Breast epithelium (tissue), 4 donors: ENCODE data around the gene NEBL. TPM values are rescaled to one million over a fixed set of nuclear protein-coding genes. Genes with fewer than 3 reads are reported as not detected.

Experiments used
- DNase-seq, 2 donors: peaks; one replicate each; pipeline ENCODE4 v3.0.0-alpha.2; 2019; ENCODE audit warnings: low spot score in 2 of 2
- H3K27ac ChIP-seq, 2 donors: fragments of 200-600 bp; sonication (generic) in 1 of 2; one replicate each; pipeline ENCODE4 v1.5.1; 2016 to 2019; ENCODE audit warnings: mild to moderate bottlenecking in 1 of 2
- H3K27me3 ChIP-seq, 2 donors: fragments of 200-600 bp; sonication (generic) in 1 of 2; one replicate each; pipeline versions ENCODE4 v1.5.1 to v1.6.0; 2017 to 2019; ENCODE audit warnings: control low read depth in 1 of 2, mild to moderate bottlenecking in 1 of 2
- H3K36me3 ChIP-seq: fragments of 200-600 bp; one replicate; pipeline ENCODE4 v1.5.1; 2019
- H3K4me1 ChIP-seq, 2 donors: fragments of 200-600 bp; sonication (generic); one replicate each; pipeline ENCODE4 v1.5.1; 2016 to 2019; ENCODE audit warnings: control low read depth in 1 of 2
- H3K4me3 ChIP-seq, 3 donors: fragments of 200-600 bp; sonication (generic); 1 replicate in 2 of 3; 2 replicates in 1 of 3; pipeline ENCODE4 v1.5.1; 2016 to 2019; ENCODE audit warnings: mild to moderate bottlenecking in 3 of 3, moderate library complexity in 2 of 3
- H3K9me3 ChIP-seq, 2 donors: fragments of 200-600 bp; sonication (generic) in 1 of 2; one replicate each; pipeline ENCODE4 v1.5.1; 2016 to 2019; ENCODE audit warnings: control low read depth in 1 of 2
- POLR2A ChIP-seq: fragments of 450-650 bp; IDR thresholded peaks from one replicate; pipeline ENCODE4 v1.6.1; 2016; ENCODE audit warnings: antibody characterized with exemption, mild to moderate bottlenecking, moderate library complexity
- POLR2AphosphoS5 ChIP-seq, 3 donors: sonication (generic); formaldehyde crosslinking; IDR thresholded peaks; one replicate each; pipeline ENCODE4 v1.6.1; 2017; ENCODE audit warnings: antibody characterized with exemption in 3 of 3
- intact Hi-C: fragments of 100-400 bp; cut with DNase I; formaldehyde crosslinking; loops from one replicate; pipeline ENCODE4 v1.15.1; 2023; ENCODE audit warnings: low total_unique reads
- total RNA-seq, 3 donors: library from RNA; depleted of rRNA; stranded (reverse); fragments of >200 nt; gene quantifications; one replicate each; pipeline ENCODE4 v1.1.0, GENCODE V29; 2016
- TF ChIP-seq, protein P1 (sequence below), 3 donors: fragments of 450-650 bp; IDR thresholded peaks; one replicate each; pipeline ENCODE4 v1.5.1; 2016 to 2017; ENCODE audit warnings: antibody characterized with exemption in 3 of 3, mild to moderate bottlenecking in 3 of 3, moderate library complexity in 3 of 3

Gene NEBL
- total RNA-seq, 3 donors from 2014 or later: 3.8 to 313 (median 85.2) TPM

DNA sequence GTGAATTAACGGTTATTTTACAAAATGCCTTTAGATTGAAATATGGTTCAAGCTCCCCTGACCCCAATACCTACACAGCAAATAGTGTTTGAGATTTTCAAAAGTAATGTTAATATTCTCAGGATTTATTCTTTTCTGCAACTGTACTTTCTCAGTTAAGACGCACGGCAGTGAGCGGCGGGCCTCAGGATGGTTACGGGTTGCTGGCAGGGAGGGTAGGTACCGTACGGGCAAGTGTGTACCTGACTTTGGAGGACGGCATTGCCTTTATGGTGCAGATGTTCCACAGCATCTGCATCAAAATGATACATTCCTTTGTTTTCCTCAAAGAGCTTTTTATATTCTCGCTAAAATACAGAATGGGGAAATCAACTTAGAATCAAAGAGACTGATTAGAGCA lies 44.8 kb downstream of the NEBL start:
- intact Hi-C loops: no loop called here

GRCh38 chr10:20847512-20847911 lies 49.6 kb downstream of the NEBL start:
- no peaks in the 10 kb centered on the region for H3K9me3 ChIP-seq
- intact Hi-C loops: no loop called here

More for the DNA sequence above, 44.8 kb downstream of the NEBL start:
- no peaks in the 10 kb centered on the region for H3K4me1 ChIP-seq
- no peak for TF ChIP-seq POLR2A
- no peak for TF ChIP-seq POLR2AphosphoS5 (IDR thresholded peaks at IDR 0.05)
- TF ChIP-seq, protein P1, sequence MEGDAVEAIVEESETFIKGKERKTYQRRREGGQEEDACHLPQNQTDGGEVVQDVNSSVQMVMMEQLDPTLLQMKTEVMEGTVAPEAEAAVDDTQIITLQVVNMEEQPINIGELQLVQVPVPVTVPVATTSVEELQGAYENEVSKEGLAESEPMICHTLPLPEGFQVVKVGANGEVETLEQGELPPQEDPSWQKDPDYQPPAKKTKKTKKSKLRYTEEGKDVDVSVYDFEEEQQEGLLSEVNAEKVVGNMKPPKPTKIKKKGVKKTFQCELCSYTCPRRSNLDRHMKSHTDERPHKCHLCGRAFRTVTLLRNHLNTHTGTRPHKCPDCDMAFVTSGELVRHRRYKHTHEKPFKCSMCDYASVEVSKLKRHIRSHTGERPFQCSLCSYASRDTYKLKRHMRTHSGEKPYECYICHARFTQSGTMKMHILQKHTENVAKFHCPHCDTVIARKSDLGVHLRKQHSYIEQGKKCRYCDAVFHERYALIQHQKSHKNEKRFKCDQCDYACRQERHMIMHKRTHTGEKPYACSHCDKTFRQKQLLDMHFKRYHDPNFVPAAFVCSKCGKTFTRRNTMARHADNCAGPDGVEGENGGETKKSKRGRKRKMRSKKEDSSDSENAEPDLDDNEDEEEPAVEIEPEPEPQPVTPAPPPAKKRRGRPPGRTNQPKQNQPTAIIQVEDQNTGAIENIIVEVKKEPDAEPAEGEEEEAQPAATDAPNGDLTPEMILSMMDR (IDR thresholded peaks at IDR 0.05): no peak
- H3K27me3 ChIP-seq: no peaks in the 10 kb centered on the region
- no peak overlapping the region for H3K4me3 ChIP-seq
- no peaks in the 10 kb centered on the region for H3K36me3 ChIP-seq
- no peaks in the 10 kb centered on the region for H3K9me3 ChIP-seq
- no peak overlapping the region for H3K27ac ChIP-seq
- no peak for DNase-seq

GRCh38 chr10:20846263-20846662 lies 50.8 kb downstream of the NEBL start:
- no peaks in the 10 kb centered on the region for H3K27me3 ChIP-seq
- DNase-seq: no peak
- no peaks in the 10 kb centered on the region for H3K4me1 ChIP-seq
- intact Hi-C loops: no loop called here
- no peak for TF ChIP-seq POLR2A
- no peak for TF ChIP-seq POLR2AphosphoS5 (IDR thresholded peaks at IDR 0.05)
- TF ChIP-seq, protein P1 (IDR thresholded peaks at IDR 0.05): no peak
- H3K9me3 ChIP-seq: no peaks in the 10 kb centered on the region
- H3K4me3 ChIP-seq: no peak overlapping the region
- no peaks in the 10 kb centered on the region for H3K36me3 ChIP-seq
- H3K27ac ChIP-seq: no peak overlapping the region

More at GRCh38 chr10:20847512-20847911, 49.6 kb downstream of the NEBL start:
- DNase-seq: no peak
- Histone ChIP-seq H3K4me1 (no peaks in the 10 kb centered on the region), H3K27me3 (no peaks in the 10 kb centered on the region), H3K4me3 (no peak overlapping the region), H3K36me3 (no peaks in the 10 kb centered on the region), H3K27ac (no peak overlapping the region)
- TF ChIP-seq POLR2AphosphoS5 (IDR thresholded peaks at IDR 0.05): no peak
- no peak for TF ChIP-seq POLR2A

DNA sequence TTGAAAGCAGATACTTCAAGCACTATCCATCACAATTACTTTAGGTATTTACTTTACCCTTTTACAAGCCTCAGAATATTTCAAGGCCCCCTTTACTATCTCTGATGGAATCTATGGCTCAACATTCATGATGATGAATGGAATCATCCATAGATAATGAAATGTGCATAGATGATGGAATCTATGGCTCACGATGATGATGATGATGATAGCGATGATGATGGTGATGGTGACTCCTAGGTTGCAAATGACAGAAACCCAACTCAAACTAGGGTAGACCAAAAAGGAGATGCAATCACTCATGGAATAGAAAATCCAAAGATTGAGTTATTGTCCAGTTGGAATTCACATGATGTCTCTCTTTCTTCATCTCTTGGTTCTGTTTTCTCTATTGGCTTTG lies 55.7 kb downstream of the NEBL start:
- TF ChIP-seq POLR2AphosphoS5 (IDR thresholded peaks at IDR 0.05) (no peak), POLR2A (no peak)
- TF ChIP-seq, protein P1 (IDR thresholded peaks at IDR 0.05): no peak
- Histone ChIP-seq H3K4me3 (no peak overlapping the region), H3K4me1 (no peaks in the 10 kb centered on the region), H3K9me3 (peaks cover 0 to 14% of the 10 kb centered on the region in 2 donors), H3K36me3 (no peaks in the 10 kb centered on the region), H3K27ac (no peak overlapping the region), H3K27me3 (no peaks in the 10 kb centered on the region)
- intact Hi-C loops: no loop called here
- DNase-seq: no peak

GRCh38 chr10:20839910-20840309 lies 57.2 kb downstream of the NEBL start:
- no peak for TF ChIP-seq POLR2AphosphoS5 (IDR thresholded peaks at IDR 0.05)
- TF ChIP-seq, protein P1 (IDR thresholded peaks at IDR 0.05): no peak
- no peak for TF ChIP-seq POLR2A

DNA sequence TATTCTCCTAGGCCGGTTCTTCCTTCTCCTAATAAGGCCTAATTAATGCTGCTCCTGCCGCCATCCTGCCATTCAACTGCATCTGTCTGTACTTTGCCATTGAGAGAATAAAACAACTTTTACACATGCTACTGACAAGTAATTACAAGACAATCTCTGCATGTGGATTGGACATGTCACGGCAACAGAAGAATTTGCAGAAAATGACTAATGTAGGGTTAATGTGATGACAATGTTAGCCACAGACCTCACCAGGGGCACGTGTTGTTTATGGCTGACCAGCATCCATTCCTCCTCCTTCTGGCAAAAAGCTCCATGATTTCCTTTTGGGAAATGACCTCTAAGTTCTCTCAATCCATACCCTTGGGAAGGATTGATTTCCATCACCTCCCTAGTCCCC lies 58.0 kb downstream of the NEBL start:
- no peak overlapping the region for H3K27ac ChIP-seq
- H3K36me3 ChIP-seq: no peaks in the 10 kb centered on the region
- DNase-seq: no peak
- H3K4me3 ChIP-seq: no peak overlapping the region
- intact Hi-C loops: no loop called here
- no peaks in the 10 kb centered on the region for H3K27me3 ChIP-seq
- no peaks in the 10 kb centered on the region for H3K4me1 ChIP-seq
- no peak for TF ChIP-seq POLR2AphosphoS5 (IDR thresholded peaks at IDR 0.05)
- no peak for TF ChIP-seq POLR2A
- TF ChIP-seq, protein P1 (IDR thresholded peaks at IDR 0.05): no peak
- H3K9me3 ChIP-seq: peaks cover 0 to 14% of the 10 kb centered on the region in 2 donors

More at GRCh38 chr10:20839910-20840309, 57.2 kb downstream of the NEBL start:
- Histone ChIP-seq H3K27me3 (no peaks in the 10 kb centered on the region), H3K27ac (no peak overlapping the region), H3K4me1 (no peaks in the 10 kb centered on the region), H3K4me3 (no peak overlapping the region), H3K36me3 (no peaks in the 10 kb centered on the region), H3K9me3 (peaks cover 0 to 14% of the 10 kb centered on the region in 2 donors)
- intact Hi-C loops: no loop called here
- no peak for DNase-seq
